Measurements from ENCODE around the gene SERPINA4.

SERPINA4 gene

DNA sequence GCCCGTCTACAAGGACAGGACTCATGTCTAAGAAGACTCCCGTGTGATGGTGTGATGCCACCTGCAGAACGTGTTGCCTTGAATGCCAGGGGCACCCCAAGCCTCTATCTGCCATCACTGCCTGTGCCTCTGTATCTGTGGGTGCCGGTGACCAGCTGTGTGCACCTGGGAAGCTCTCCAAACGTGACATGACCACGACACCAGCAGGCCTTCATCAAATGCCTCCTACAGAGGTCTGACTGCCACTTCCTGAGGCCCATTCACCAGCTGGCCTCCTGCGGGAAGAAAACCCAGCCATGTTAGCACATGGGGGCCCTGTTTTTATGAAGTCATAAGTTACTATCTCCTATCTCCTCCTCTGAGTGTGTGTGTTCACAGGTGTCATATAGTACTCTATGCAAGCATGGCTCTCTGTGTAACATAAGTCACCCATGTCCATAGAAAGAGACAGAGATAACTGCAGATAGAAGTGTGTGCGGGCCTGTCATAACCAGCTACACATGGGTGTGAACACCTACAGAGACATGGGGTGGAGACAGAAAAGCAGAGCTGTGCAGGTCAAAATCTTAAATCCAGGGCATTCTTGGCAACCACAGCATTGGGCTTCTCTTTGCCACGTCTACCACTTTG is 18.3 kb upstream of the SERPINA4 start:
- no peak for DNase-seq (ENCODE audit: low spot score)

DNA sequence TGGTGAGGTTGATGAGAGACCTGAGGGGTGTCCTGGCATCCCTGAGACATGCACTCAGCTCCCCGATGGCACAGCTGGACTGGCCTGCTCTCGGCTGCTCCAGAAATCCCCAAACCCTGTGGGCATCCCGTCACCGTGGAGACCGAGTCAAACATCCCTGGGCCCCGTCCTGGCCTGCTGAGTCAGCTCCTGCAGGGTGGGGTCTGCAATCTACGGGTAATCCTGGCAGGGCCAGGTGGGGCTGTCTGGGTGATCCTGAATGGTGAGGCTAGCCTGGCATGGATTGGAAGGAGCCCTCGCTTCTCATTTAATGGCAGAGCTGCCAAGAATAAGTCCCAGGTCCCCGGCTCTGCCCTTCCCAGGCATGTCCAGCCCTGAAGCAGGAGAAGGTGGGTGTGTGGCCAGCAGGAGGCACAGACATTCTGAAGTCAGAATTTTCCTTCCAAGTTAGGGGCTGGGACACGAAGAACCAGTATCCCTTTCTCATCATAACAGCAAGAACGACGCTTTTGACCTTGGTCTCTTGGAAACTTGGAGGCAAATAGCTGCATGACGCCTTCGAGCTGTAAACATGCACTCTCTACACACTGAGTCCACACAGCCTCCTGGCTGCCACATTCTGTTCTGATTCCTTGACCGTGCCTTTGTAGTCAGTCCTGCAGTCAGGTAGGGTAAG is 17.7 kb upstream of the SERPINA4 start:
- no peak for DNase-seq (ENCODE audit: low spot score)

DNA sequence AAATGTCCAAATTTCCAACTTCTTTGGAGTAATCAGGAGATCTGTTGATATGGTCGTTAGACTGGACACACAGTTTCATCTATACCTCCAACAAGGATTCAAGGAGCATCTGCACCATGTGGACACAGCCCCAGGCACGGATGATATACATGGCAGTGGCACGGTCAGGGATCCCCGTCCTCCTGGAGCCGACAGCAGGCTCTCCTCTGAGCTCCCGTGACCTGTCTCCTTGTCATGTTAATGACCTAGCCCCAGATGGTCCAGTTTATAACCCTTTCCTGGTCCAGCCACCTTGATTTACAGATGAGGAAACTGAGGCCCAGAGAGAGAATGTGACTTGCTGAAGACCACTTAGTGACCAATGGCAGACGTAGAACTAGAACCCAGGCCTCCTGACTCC is 16.5 kb upstream of the SERPINA4 start:
- DNase-seq (ENCODE audit: low spot score): no peak

DNA sequence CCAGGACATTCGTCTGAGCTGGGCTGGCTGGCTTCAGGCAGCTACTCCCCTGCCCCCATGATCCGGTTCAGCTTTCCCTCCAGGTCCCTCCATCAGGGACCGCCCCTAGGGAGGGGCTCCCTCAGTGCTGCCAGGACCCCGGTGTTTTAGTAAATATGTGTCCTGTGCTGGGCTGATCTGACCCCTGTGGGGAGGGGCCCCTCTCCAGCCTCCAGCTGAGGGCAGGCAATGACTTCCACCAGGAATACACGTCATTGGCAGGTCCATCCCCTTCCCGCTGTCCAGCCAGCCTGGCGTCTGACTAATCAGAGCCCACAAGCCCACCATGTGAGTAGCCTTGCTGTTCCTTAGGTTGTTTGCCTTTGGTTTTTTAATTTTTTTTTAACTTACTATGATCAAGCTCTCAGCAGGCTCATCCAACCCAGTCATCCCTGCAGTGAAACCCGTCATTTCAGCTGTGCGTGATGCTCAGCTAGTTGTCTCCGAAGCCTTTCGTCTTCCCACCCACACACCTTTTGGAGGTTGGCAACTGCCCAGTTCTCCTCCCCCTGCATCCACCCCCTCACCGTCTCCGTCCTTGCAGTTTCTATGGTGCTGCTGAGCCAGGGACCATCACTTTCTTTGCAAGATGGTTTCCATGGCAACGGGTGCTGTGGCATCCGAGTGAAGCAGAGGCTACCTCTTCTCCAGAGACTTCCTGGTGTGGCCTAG is 16.0 kb upstream of the SERPINA4 start:
- no peak for DNase-seq (ENCODE audit: low spot score)

DNA sequence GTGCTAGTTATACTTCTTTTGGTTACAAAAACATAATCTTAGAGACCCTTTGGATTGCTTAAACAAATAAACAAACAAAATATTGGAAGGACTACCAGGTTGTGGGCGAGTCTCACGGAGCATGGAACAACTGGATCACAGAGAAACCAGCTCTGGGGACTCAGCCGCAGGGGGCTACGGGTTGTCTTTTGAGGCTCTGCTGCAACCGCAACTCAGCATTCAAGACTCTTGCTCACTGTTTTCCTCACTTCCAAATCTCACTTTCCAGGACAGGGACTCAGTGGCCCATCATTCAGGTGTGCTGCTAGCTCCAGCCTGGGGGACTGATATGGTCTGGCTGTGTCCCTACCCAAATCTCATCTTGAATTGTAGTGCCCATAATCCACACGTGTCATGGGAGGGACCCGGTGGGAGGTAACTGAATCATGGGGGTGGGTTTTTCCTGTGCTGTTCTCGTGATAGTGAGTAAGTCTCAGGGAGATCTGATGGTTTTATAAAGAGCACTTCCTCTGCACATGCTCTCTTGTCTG is 14.0 kb upstream of the SERPINA4 start:
- DNase-seq (ENCODE audit: low spot score): no peak

DNA sequence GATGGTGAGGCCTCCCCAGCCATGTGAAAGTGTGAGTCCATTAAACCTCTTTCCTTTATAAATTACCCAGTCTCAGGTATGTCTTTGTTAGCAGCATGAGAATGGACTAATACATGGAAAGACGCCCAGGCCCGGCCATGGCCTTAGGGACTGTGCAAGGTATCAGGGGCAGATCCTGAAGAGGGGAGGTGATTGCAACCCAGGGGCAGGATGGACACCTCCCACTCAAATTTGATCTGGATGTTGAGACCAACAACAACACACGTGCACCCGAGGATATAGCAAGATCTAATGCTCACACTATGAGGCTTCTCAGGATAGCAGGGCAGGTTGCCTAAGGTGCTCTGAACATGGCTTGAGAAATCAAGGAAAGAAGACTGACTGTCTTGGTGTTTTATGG is 13.5 kb upstream of the SERPINA4 start:
- DNase-seq (ENCODE audit: low spot score): no peak

DNA sequence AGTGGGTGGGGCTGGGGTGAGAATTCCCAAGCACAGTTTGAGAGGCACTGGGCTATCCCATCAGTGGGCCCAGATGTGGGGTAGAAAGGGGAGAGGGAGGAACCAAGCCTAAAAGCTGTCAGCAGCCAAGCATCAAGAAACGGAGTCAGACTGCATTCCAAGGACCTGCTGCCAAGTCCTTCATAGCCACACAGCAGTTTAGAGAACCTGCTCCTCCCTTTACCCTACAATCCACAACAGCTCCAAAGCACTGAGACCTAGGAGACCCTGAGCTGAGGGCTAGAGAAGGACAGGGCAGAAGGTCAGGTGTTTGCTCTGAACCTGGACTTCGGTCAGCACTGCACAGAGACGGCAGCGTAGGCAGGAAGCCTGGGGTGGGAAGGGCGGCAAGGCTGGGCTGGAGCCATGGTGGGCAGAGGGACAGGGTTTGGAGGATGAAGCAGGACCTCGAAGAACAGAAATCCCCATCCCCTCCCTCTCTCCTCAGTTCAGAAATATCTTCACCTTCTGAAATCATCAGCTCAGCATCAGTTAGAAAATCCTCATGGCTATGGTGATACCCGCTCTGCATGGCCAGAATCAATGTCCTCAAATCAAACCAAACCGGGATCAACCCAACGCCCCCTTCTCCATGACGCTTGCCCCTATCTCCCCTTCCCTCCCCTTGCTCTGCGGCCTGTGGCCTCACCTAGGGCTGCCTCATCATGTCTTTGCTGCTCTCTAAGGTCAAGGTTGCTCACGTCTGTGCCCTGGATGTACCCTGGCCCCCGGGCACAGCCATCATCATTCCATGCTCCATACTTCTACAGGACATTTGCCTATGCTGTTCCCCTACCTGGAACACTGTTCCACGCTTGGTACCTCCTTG is 12.9 kb upstream of the SERPINA4 start:
- no peak for DNase-seq (ENCODE audit: low spot score)

DNA sequence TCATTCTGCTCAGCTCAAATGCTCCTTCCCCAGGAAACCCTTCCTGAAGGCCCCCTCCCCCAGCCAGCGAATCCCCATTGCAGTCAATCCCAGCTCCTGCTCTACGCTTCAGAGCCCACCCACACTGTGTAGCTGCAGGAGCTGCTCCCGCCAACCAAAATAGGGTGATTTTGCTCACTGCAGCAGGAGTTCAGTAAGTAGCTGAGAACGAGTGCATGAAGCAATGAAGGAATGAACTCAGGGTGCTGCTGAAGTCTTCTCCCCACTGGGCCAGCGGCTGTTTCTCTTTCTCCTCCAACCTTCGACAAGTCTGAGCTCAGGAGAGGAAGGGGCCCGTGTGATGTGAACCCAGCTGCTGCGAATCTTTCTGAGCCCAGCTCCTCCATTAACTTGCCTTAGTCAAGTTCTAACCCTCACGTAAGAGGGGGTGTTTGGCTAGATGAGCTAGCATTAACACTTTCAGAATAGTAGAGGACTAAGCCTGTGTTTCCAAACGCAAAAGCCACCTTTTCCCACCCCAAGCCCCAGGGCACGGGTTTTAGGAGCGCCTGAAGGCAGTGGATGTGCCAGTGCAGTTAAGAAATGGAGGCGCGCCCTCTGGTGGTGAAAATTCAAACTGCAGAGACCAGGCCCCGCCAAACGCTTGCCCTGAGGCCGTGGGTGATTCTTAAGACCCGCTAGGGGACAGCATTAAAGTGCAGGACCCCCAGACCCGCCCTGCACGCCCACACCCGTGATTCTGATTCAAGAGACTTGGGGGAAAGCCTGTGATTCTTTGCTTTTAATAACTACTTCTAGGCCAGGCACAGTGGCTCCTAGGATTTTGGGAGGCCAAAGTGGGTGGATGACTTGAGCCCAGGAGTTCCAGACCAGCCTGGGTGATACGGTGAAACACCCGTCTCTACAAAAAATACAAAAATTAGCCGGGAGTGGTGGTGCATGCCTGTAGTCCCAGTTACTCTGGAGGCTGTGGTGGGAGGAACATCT is 11.9 kb upstream of the SERPINA4 start:
- DNase-seq (ENCODE audit: low spot score): peak; percentile 62

DNA sequence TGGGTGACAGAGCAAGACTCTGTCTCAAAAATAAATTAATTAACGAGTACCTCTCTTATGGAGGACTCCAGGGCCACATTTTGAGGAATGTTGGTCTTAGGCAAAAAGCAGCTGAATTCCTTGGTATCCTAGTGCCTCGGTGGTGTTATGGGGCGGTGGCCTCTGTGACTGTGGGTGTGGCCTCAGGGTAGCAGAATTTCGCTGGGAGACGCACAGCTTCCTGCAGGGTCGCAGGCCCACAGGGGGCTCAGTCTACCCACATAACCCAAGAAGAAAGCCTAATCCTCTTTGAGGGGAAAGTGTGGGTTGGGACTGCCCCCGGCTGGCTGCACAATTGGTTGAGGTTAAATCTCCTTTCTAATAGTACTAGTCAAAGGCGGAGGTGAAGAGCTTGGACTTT is 11.2 kb upstream of the SERPINA4 start:
- no peak for DNase-seq (ENCODE audit: low spot score)

DNA sequence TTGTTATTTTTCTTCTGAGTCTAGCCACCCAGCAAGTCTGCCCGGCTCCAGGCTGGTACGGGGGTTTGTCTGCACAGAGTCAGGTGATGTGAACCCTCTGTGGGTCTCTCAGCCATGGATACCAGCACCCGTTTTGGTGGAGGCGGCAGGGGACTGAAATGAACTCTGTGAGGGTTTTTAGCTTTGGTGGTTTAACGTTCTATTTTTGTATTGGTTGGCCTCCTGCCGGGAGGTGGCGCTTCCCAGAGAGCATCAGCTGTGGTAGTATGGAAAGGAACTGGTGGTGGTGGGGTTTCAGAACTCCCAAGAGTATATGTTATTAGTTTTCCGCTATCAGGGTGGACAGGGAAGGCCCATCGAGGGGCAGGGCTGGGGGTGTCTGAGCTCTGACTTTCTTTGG is 5.3 kb upstream of the SERPINA4 start:
- DNase-seq (ENCODE audit: low spot score): no peak

DNA sequence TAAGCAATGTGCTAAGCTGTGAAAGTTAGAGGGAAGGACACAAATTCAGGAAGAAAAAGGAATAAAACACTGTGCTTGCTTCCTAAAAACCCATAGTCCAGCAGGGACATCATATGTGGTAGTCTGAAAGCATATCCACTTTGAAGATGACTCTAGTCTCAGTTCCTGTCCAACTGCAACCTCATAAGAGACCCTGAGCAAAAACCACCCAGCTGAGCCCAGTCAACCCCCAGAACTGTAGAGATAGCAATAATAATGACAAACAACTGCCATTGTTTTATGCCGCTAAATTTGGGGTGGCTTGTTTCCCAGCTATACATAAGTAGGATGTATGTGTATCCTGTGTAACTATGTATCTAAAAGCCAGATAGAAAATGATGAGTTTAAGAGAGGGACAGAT is 3.9 kb upstream of the SERPINA4 start:
- no peak for DNase-seq (ENCODE audit: low spot score)

DNA sequence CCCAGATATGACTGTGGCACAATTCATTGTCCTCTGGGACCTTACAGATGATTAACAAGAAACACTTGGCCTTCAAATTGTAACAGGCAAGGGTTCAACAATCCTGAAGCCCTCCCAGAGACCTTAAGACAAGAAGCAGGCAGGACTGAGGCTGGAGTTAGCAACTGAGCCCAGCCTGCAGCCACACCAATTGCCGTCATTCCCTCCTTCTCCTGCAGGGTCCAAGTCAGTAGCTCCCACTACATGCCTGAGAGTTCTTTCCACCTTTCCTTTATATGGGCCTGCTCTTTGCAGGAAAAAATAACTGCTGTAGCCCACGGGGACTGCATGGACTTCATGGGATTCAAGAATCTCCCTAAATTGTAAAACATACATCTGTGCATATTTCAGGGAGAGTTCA is 2.4 kb upstream of the SERPINA4 start:
- no peak for DNase-seq (ENCODE audit: low spot score)

DNA sequence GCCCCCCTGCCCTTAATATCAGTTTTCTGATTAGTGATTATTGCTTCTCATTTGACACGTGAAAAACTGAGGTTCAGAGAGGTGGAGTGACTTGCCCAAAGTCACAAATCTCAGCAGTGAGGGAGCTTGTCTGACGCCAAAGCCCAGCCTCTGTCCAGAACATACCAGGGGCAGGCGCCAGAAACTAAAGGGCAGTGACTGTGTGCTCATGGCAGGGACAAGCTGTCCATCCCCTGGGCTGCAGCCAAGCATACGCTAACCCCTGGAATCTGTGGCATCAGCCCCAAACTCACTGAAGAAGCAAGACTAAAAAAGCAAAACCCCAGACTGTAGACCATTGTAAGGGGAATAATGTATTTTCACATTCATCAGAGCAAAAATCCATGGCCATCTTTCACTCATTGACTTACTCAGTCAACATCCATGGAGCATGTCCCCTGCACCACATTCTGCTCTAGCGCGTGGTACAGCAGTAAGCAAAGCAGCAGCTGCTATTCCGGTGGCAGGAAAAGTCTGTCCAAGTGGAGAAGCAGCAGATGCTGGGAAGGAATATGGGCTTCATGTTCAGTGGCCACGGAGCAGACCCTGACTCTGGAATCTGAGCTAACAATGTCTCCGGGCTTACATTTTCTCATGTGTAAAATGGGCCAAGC is 1.5 kb upstream of the SERPINA4 start:
- no peak for DNase-seq (ENCODE audit: low spot score)

DNA sequence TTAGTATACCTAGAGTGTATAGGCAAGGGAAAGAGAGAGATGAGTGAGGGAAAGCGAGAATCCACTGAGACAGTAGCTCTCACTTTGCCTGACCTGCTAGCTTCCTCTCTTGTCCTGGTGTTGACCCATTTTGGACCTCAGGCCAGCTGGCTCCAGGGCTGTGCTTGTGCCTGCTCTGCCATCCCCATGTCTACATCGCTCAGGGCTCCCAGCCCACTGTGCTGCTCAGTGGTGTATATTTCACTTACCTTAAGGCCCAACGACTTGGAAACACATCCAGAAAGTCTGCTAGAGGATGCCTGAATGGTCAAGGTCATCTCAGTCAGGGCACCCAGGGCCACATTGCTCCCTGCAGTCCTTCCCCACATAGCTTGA is 964 bp upstream of the SERPINA4 start:
- no peak for DNase-seq (ENCODE audit: low spot score)

DNA sequence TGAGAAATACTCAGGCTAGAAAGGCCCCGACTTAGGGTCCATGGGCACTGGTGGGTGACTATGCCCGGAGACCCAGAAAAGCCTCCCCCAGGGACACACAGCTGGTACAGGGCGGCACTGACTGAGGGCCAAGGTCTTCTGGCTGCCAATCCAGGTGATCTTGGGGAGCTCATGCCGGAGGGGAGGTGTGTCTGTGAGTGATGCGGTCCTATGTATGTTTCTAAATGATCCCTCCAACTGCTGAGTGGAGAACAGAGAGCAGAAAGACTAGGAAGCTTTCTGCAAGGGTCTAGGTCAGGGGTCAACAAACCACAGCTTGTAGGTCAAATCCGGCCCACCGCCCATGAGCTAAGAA is 391 bp downstream of the SERPINA4 start:
- DNase-seq (ENCODE audit: low spot score): no peak

DNA sequence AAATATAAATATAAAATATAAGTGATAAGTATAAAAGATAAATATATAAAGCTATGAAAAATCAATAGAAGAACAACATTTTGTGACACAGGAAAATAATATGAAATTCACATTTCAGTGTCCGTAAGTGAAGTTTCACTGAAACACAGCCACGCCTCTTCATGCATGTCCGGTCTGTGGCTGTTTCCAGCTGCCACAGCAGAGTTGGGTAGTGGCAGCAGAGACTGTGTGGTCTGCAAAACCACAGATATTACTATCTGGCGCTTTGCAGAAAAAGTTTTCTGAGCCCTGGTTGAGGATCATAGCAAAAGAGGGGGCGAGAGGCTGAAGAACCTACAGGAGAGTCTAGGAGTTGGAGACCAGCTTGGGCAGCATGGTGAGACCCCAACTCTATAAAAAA is 780 bp downstream of the SERPINA4 start:
- no peak for DNase-seq (ENCODE audit: low spot score)

DNA sequence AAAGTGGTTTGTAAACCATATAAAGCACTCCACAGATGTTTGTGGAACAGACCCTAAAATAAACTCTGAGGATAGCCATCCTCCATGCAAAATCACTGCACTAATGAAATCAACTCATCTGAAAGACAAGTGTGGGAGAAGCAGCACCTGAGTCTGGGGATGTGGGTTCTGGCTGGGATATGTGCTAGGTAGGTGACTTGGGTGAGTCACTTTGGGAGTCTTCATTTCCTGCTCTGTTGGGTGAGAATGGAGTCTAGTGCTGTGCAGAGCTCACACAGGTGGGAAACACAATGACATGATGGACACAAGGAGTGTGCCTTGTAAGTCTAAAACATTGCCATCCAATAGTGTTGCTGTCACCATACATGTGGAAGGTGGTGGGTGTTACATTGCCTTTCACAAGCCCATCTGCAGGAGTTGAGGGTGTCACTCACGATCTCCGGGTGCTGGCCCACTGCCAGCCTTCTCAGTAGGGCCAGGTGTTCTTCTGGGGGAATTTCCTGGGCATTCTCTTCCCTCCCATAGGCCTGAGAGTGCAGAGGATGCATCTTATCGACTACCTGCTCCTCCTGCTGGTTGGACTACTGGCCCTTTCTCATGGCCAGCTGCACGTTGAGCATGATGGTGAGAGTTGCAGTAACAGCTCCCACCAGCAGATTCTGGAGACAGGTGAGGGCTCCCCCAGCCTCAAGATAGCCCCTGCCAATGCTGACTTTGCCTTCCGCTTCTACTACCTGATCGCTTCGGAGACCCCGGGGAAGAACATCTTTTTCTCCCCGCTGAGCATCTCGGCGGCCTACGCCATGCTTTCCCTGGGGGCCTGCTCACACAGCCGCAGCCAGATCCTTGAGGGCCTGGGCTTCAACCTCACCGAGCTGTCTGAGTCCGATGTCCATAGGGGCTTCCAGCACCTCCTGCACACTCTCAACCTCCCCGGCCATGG is 2.0 kb downstream of the SERPINA4 start:
- DNase-seq (ENCODE audit: low spot score): no peak

DNA sequence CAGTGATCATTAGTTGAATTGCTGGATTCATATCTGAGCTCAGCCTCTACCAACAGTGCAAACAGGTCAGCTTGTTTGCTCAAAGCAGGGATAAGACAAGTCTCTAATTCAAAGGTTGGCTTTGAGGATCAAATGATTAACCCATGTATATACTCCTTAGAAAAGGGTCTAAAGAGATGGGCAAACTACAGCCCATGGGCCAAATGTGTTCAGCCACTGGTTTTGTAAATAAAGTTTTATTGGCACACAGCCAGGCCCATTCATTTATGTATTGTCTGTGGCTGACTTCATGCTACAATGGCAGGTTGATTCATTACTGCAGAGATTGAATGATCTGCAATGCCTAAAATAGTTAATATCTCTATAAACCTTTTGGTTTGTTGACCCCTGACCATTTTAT is 3.1 kb downstream of the SERPINA4 start:
- no peak for DNase-seq (ENCODE audit: low spot score)

DNA sequence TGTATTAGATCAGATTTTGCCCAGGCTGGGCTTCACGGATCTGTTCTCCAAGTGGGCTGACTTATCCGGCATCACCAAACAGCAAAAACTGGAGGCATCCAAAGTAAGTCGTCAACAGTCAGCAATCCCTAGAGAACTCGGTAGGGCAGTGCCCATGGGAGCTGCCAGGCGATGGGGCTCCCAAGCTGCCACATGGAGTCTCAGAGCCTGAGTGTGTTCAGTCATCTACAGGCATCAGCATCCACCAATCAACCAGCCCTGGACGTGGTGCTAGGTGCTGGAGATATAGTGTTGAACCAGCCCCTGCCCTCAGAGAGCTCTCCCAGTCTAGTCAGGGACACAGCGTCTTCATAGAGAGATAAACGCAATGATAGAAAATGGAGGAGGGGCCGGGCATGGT is 6.9 kb downstream of the SERPINA4 start:
- no peak for DNase-seq (ENCODE audit: low spot score)

Measured in germinal center (tissue), 1 donor.